ENCODE data around the gene TEDC2. TPM values are rescaled to one million over a fixed set of nuclear protein-coding genes. Genes with fewer than 3 reads are reported as not detected.
A peak's percentile ranks its signal among the peaks of the same experiment; 100 is the strongest.

The TEDC2 gene
- total and polyA plus RNA-seq, 9 of the 15 experiments (the other 6 are each of a cell fraction or from before 2014, with no cell fraction given) = 0.75 to 57.0 (median 17.6) TPM

GRCh38 chr16:2497116-2497630, 37.3 kb downstream of the TEDC2 start (continued):
- TF ChIP-seq UBTF (IDR thresholded peaks at IDR 0.05; ENCODE audit: borderline replicate concordance in 1 of 2, low read depth in 2 of 2, low read length in 2 of 2) = no peak

GRCh38 chr16:2497695-2498484, 38.0 kb downstream of the TEDC2 start:
- peak overlapping the region in 1 of 2 experiments; percentile 83; a peak in 2 of 4 replicates for H3K9ac ChIP-seq (ENCODE audit: insufficient read depth in 1 of 2, low read depth in 2 of 2, low read length in 2 of 2)
- no peak overlapping the region for H3K4me3 ChIP-seq
- in situ Hi-C loops (cut with MboI) = no loop called here
- H3K36me3 ChIP-seq (ENCODE audit: control insufficient read depth, insufficient read depth, low read length) = peaks cover 68% of the 10 kb centered on the region; the same call in 2 of the 3 replicates
- H3K79me2 ChIP-seq (ENCODE audit: control insufficient read depth, insufficient read depth, low read length) = peaks cover 22% of the 10 kb centered on the region
- peaks cover 22 to 72% of the 10 kb centered on the region in 2 experiments for H3K4me1 ChIP-seq (replicated peaks in 1 of 2; ENCODE audit: control insufficient read depth in 2 of 2, insufficient read depth in 2 of 2, low read length in 2 of 2)
- no peaks in the 10 kb centered on the region for H3K9me3 ChIP-seq (replicated peaks; ENCODE audit: control insufficient read depth, insufficient read depth, low read depth, low read length)
- DNase-seq (ENCODE audit: extremely low read depth in 1 of 4, low spot score in 3 of 4) (no peak), FAIRE-seq (no peak), ATAC-seq (no peak)
- H3K4me2 ChIP-seq (ENCODE audit: insufficient read depth, low read length) = peak overlapping the region; percentile 57; the same call in 1 of the 2 replicates
- peaks cover 7% of the 10 kb centered on the region for H4K20me1 ChIP-seq (replicated peaks; ENCODE audit: control insufficient read depth, insufficient read depth, low read length)
- ChIA-PET POLR2A (interaction anchor here (1.5 kb wide), 1 partner anchor 17 kb away, joined by 5 read pairs; the partner anchor contains the start of gene ATP6V0C), CTCF (ENCODE audit: low intra/inter-chr PET ratio) (no interaction called here)
- 86% methylated on average over 19 of the region's 26 CpGs for WGBS (ENCODE audit: insufficient coverage, low coverage, missing lambda C conversion rate)
- intact Hi-C loops (cut with micrococcal nuclease) = loop anchor here (5.0 kb wide), 1 partner anchor 301 kb away; the partner anchor contains the start of gene CASKIN1
- H3K27me3 ChIP-seq (ENCODE audit: control insufficient read depth in 2 of 2, insufficient read depth in 2 of 2, low read length in 2 of 2) = no peaks in the 10 kb centered on the region
- peak overlapping the region; percentile 27; the same call in 1 of the 3 replicates for H3K27ac ChIP-seq (ENCODE audit: extremely low read depth, low read depth, low read length)
- no peak for TF ChIP-seq ESRRB (CRISPR knock-in tag; IDR thresholded peaks at IDR 0.05; ENCODE audit: borderline replicate concordance)
- no peak for TF ChIP-seq NR2C2 (CRISPR knock-in tag; IDR thresholded peaks at IDR 0.05)
- peak; percentile 42; the same call in 1 of the 2 replicates for TF ChIP-seq NR2C2 (tag; IDR thresholded peaks at IDR 0.05)
- TF ChIP-seq TFAP4 (CRISPR knock-in tag; IDR thresholded peaks at IDR 0.05; ENCODE audit: borderline replicate concordance) = 0 out of 2 replicates have a peak, but pooled peaks have one; percentile 4
- no peaks in the 10 kb centered on the region for H3K9me1 ChIP-seq (ENCODE audit: control insufficient read depth, insufficient read depth, low read length)
- no TSS peak for BruUV-seq (replicated peaks)
- H2AFZ ChIP-seq (ENCODE audit: low read depth, low read length) = no peak overlapping the region

Measured in K562 (cell line).